ENCODE results near the gene NSFL1C. TPM values are rescaled to one million over a fixed set of nuclear protein-coding genes. Genes with fewer than 3 reads are reported as not detected.
"Not testable (repeated sequence)": the region's sequence is repeated elsewhere in the genome, so short reads cannot be mapped to it uniquely, and the experiment has no call there.

The NSFL1C gene
- total RNA-seq, 1 experiment from 2014 or later: 123 TPM

- in situ Hi-C loops (cut with HindIII; ENCODE audit: low sequenced_read_pairs): no loop called here
- no peak for DNase-seq (ENCODE audit: low spot score)
Measured at GRCh38 chr20:1401451-1401907, 65.2 kb downstream of the NSFL1C start.

DNA sequence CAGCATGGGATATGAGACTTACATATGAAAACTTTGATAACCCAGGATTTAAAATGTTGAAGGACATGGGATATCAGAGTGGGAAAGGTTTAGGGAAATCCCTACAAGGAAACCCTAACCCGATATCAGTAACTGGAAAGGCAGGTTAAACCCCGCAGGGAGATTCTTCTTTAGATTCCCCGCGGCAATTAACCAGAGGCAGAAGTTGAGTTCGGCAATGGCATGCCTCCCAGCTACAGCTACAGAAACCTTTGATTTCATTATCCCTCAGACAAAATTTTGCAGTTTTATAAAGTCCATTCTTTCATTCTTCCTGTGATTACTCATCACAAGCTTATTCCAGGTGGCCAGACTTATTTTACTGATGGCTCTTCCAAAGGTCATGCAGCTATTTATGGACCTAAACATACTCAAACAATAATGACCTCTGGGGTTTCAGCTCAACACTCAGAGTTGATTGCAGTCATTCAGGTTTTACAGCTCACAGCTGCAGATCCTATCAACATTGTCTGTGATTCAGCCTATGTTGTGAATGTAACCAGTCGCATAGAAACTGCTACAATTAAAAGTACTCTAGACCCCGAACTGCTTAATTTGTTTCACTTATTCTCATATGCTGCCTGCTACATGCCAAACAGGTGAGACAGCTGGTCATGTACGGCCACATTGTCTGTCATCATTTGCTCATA is 66.8 kb downstream of the NSFL1C start:
- in situ Hi-C loops (cut with HindIII; ENCODE audit: low sequenced_read_pairs); DNase-seq (ENCODE audit: low spot score): not testable (repeated sequence)

- DNase-seq (ENCODE audit: low spot score); in situ Hi-C loops (cut with HindIII; ENCODE audit: low sequenced_read_pairs): not testable (repeated sequence)
Measured at GRCh38 chr20:1398185-1398584, 68.5 kb downstream of the NSFL1C start.

DNA sequence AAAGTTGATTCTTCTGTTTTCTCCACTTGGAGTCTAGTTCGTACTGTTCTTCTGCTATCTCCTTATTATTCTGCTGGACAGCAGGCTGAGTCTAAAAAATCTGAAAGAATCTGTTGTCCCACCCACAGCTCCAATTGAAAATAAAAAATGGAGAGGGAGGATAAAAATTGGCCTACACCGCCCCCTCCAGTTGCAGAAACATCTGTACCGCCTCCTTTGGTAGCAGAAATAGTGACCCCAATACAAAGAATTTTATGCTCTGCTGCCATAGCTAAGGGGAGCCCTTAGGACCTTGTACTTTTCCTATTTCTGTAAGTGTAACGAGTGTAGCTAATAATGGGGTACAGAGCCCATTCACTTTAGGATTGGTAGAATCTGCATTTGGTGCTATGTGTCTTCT is 68.9 kb downstream of the NSFL1C start:
- no peak for DNase-seq (ENCODE audit: low spot score)
- in situ Hi-C loops (cut with HindIII; ENCODE audit: low sequenced_read_pairs): no loop called here

- DNase-seq (ENCODE audit: low spot score): no peak
- in situ Hi-C loops (cut with HindIII; ENCODE audit: low sequenced_read_pairs): no loop called here
Measured at GRCh38 chr20:1396702-1397101, 69.9 kb downstream of the NSFL1C start.

- in situ Hi-C loops (cut with HindIII; ENCODE audit: low sequenced_read_pairs): no loop called here
- no peak for DNase-seq (ENCODE audit: low spot score)
Measured at GRCh38 chr20:1396264-1396663, 70.4 kb downstream of the NSFL1C start.

- DNase-seq (ENCODE audit: low spot score): no peak
- in situ Hi-C loops (cut with HindIII; ENCODE audit: low sequenced_read_pairs): no loop called here
Measured at GRCh38 chr20:1394686-1395085, 72.0 kb downstream of the NSFL1C start.

- DNase-seq (ENCODE audit: low spot score): no peak
- in situ Hi-C loops (cut with HindIII; ENCODE audit: low sequenced_read_pairs): no loop called here
Measured at GRCh38 chr20:1393507-1393882, 73.2 kb downstream of the NSFL1C start.

DNA sequence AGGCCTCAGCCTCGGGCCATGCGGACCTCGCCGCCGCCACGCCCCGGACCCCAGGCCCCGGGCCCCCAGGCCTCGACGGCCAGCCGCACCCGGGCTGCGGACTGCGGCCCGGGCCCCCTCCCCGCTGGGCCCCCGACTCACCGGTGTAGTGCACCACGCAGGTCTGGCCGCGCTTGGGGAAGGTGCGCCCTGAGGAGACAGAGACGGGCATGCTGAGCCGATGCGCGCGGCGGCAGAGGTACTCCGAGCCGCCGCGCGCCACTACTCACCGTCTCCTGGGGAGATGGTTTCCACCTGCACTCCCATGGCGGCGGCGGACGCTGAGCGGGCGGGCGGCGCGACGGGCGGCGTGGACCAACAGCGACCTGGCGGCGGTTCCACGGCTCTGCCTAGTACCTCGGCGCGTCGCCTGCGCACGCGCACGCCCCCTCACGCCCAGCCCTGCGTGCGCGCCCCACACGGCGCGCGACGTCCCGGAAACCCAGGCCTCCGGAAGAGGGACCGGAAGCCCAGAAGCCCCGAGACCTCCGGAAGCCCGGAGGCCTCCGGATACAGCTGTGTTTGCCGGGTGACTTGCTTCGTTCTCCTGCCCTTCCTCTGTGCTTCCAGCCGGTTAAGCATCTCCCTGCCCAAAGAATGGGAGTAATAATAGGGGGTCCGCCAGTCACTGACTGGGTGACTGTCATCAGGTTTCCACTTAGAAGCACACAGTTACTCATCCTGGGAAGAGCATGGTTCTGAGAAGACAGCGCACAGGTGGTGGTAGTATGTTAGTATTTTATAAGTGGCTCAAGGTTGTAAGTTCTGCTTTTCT is 73.7 kb downstream of the NSFL1C start, which contains the start of gene FKBP1A:
Gene FKBP1A, minus strand, starts transcription at position 362 of the 814 bp plus-strand sequence. Its CDS starts 56 bp downstream, at position 306.
- in situ Hi-C loops (cut with HindIII; ENCODE audit: low sequenced_read_pairs): no loop called here
- peak; percentile 89 for DNase-seq (ENCODE audit: low spot score)

- in situ Hi-C loops (cut with HindIII; ENCODE audit: low sequenced_read_pairs): no loop called here
- no peak for DNase-seq (ENCODE audit: low spot score)
Measured at GRCh38 chr20:1392443-1392692, 74.3 kb downstream of the NSFL1C start.

Other genes with a start within 250 kb of the NSFL1C start
- gene RAD21L1, start 240.8 kb downstream of the NSFL1C start, total RNA-seq (2014; rRNA removed; shearing (Covaris generic)): not detected in 2 replicates
- gene SNPH, start 200.6 kb downstream of the NSFL1C start, total RNA-seq (2014; rRNA removed; shearing (Covaris generic)): 1.7 and 2.4 TPM in 2 replicates
- 0.49 and 2.0 TPM in 2 replicates for gene SDCBP2, start 137.7 kb downstream of the NSFL1C start, total RNA-seq (2014; rRNA removed; shearing (Covaris generic))
- 158 and 170 TPM in 2 replicates for gene FKBP1A, start 73.8 kb downstream of the NSFL1C start, total RNA-seq (2014; rRNA removed; shearing (Covaris generic))
- gene SIRPB2, start 24.6 kb upstream of the NSFL1C start, total RNA-seq (2014; rRNA removed; shearing (Covaris generic)): not detected in 2 replicates
- gene SIRPD, start 90.9 kb upstream of the NSFL1C start, total RNA-seq (2014; rRNA removed; shearing (Covaris generic)): not detected in 2 replicates
- 0.75 and 2.5 TPM in 2 replicates for gene SIRPB1, start 153.2 kb upstream of the NSFL1C start, total RNA-seq (2014; rRNA removed; shearing (Covaris generic))
- gene SIRPG, start 190.9 kb upstream of the NSFL1C start, total RNA-seq (2014; rRNA removed; shearing (Covaris generic)): not detected in 2 replicates